ENCODE results near the gene UNC93A.
"Not testable (repeated sequence)": the region's sequence is repeated elsewhere in the genome, so short reads cannot be mapped to it uniquely, and the experiment has no call there.

The UNC93A gene

GRCh38 chr6:167290786-167291622 lies at the start of gene UNC93A:
TSS of gene UNC93A (plus strand) at chr6:167291315. CDS start at chr6:167291490, 175 bp downstream.
- H3K27ac ChIP-seq (ENCODE audit: low read depth, low read length), result no peak within 1 kb of the TSS
- H3K4me3 ChIP-seq (ENCODE audit: low read depth, low read length), result no peak within 1 kb of the TSS
- no peaks in the 10 kb centered on the region for H3K36me3 ChIP-seq (ENCODE audit: insufficient read depth, low read length)
- no peak within 1 kb of the TSS for H2AFZ ChIP-seq (ENCODE audit: low read length, unreplicated experiment)
- no peaks in the 10 kb centered on the region for H3K27me3 ChIP-seq (ENCODE audit: insufficient read depth, low read length)
- no peaks in the 10 kb centered on the region for H3K79me2 ChIP-seq (ENCODE audit: control insufficient read depth, insufficient read depth, low read length, unreplicated experiment)
- no peaks in the 10 kb centered on the region for H3K4me1 ChIP-seq (ENCODE audit: control insufficient read depth, insufficient read depth, low read length, unreplicated experiment)

- not testable (repeated sequence) for H3K4me1 ChIP-seq (ENCODE audit: control insufficient read depth, insufficient read depth, low read length, unreplicated experiment); H3K4me3 ChIP-seq (ENCODE audit: low read depth, low read length); H3K27me3 ChIP-seq (ENCODE audit: insufficient read depth, low read length); H3K36me3 ChIP-seq (ENCODE audit: insufficient read depth, low read length); H2AFZ ChIP-seq (ENCODE audit: low read length, unreplicated experiment); H3K79me2 ChIP-seq (ENCODE audit: control insufficient read depth, insufficient read depth, low read length, unreplicated experiment); H3K27ac ChIP-seq (ENCODE audit: low read depth, low read length)
These were observed 49.6 kb upstream of the UNC93A start for GRCh38 chr6:167241321-167242134.

- not testable (repeated sequence) for H2AFZ ChIP-seq (ENCODE audit: low read length, unreplicated experiment); H3K27ac ChIP-seq (ENCODE audit: low read depth, low read length); H3K4me1 ChIP-seq (ENCODE audit: control insufficient read depth, insufficient read depth, low read length, unreplicated experiment); H3K79me2 ChIP-seq (ENCODE audit: control insufficient read depth, insufficient read depth, low read length, unreplicated experiment); H3K4me3 ChIP-seq (ENCODE audit: low read depth, low read length); H3K36me3 ChIP-seq (ENCODE audit: insufficient read depth, low read length); H3K27me3 ChIP-seq (ENCODE audit: insufficient read depth, low read length)
These were observed 49.0 kb upstream of the UNC93A start for GRCh38 chr6:167242135-167242506.

DNA sequence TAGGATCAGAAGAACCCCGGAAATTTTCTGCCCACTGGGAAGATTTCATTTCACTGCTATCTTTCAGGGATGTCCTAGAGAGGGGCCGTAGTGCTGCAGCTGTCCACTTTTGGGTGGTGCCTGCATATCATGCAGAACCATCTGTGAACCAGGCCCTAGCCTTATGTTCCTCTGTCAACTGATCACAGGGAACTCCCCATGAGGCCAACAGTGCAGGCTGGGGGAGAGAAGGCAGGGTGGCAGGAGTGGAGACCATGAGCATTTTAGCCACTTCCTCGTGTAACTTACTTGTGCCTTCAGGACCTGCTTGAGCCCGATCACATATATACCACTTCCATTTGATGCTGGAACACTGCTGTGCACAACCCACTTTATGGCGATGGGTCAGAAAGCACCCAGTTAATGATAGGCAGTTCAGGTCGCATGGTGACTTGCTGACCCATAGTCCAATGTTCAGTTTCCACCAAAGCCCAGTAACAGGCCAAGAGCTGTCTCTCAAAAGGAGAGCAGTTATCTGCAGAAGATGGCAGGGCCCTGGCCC lies 48.5 kb upstream of the UNC93A start:
- H3K36me3 ChIP-seq (ENCODE audit: insufficient read depth, low read length); H3K27me3 ChIP-seq (ENCODE audit: insufficient read depth, low read length); H2AFZ ChIP-seq (ENCODE audit: low read length, unreplicated experiment); H3K27ac ChIP-seq (ENCODE audit: low read depth, low read length); H3K79me2 ChIP-seq (ENCODE audit: control insufficient read depth, insufficient read depth, low read length, unreplicated experiment); H3K4me1 ChIP-seq (ENCODE audit: control insufficient read depth, insufficient read depth, low read length, unreplicated experiment); H3K4me3 ChIP-seq (ENCODE audit: low read depth, low read length): not testable (repeated sequence)

DNA sequence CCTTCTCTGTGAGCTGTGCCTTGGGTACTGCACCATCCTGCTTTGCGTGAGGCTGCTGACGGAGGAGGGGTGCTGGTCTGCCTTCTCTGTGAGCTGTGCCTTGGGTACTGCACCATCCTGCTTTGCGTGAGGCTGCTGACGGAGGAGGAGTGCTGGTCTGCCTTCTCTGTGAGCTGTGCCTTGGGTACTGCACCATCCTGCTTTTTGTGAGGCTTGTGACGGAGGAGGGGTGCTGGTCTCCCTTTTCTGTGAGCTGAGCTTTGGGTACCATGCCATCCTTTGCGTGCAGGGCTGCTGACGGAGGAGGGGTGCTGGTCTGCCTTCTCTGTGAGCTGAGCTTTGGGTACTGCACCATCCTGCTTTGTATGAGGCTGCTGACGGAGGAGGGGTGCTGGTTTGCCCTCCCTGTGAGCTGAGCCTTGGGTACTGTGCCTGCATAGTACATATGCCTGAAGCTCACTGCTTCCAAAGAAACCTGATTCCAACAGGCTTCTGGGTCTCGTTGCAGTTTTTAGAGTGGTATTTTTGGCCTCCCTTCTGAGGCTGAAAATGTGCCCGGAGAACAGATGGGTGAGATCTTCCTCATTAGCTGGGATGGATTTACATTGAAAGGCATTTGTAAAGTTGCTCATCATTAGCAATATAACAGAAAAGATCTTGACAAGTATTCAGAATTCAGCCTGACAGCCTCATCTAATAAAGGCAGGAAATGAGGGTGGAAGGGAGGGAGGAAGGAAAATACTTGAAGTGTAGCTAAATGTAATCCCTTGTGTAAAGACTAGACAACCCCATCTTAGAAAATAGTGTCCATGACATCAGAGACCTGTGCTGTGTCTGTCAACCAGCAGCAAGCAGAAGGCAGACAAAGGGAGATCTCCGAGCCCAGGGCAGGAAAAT lies 46.8 kb upstream of the UNC93A start:
- Histone ChIP-seq H2AFZ (ENCODE audit: low read length, unreplicated experiment) (no peak overlapping the region), H3K4me1 (ENCODE audit: control insufficient read depth, insufficient read depth, low read length, unreplicated experiment) (no peaks in the 10 kb centered on the region), H3K27ac (ENCODE audit: low read depth, low read length) (no peak overlapping the region), H3K79me2 (ENCODE audit: control insufficient read depth, insufficient read depth, low read length, unreplicated experiment) (no peaks in the 10 kb centered on the region), H3K36me3 (ENCODE audit: insufficient read depth, low read length) (no peaks in the 10 kb centered on the region), H3K4me3 (ENCODE audit: low read depth, low read length) (no peak overlapping the region), H3K27me3 (ENCODE audit: insufficient read depth, low read length) (no peaks in the 10 kb centered on the region)

- H3K27ac ChIP-seq (ENCODE audit: low read depth, low read length), result no peak overlapping the region
- H3K36me3 ChIP-seq (ENCODE audit: insufficient read depth, low read length), result no peaks in the 10 kb centered on the region
- H3K4me3 ChIP-seq (ENCODE audit: low read depth, low read length), result no peak overlapping the region
- H3K27me3 ChIP-seq (ENCODE audit: insufficient read depth, low read length), result no peaks in the 10 kb centered on the region
- no peaks in the 10 kb centered on the region for H3K4me1 ChIP-seq (ENCODE audit: control insufficient read depth, insufficient read depth, low read length, unreplicated experiment)
- no peak overlapping the region for H2AFZ ChIP-seq (ENCODE audit: low read length, unreplicated experiment)
- no peaks in the 10 kb centered on the region for H3K79me2 ChIP-seq (ENCODE audit: control insufficient read depth, insufficient read depth, low read length, unreplicated experiment)
These were observed 46.1 kb upstream of the UNC93A start for GRCh38 chr6:167244991-167245390.

GRCh38 chr6:167245591-167245990 lies 45.5 kb upstream of the UNC93A start:
- Histone ChIP-seq H3K27me3 (ENCODE audit: insufficient read depth, low read length) (no peaks in the 10 kb centered on the region), H3K36me3 (ENCODE audit: insufficient read depth, low read length) (no peaks in the 10 kb centered on the region), H3K4me3 (ENCODE audit: low read depth, low read length) (no peak overlapping the region), H3K79me2 (ENCODE audit: control insufficient read depth, insufficient read depth, low read length, unreplicated experiment) (no peaks in the 10 kb centered on the region), H3K27ac (ENCODE audit: low read depth, low read length) (no peak overlapping the region), H3K4me1 (ENCODE audit: control insufficient read depth, insufficient read depth, low read length, unreplicated experiment) (no peaks in the 10 kb centered on the region), H2AFZ (ENCODE audit: low read length, unreplicated experiment) (no peak overlapping the region)

GRCh38 chr6:167247814-167248595 lies 43.1 kb upstream of the UNC93A start:
- no peaks in the 10 kb centered on the region for H3K4me1 ChIP-seq (ENCODE audit: control insufficient read depth, insufficient read depth, low read length, unreplicated experiment)
- H3K27ac ChIP-seq (ENCODE audit: low read depth, low read length), result no peak overlapping the region
- no peaks in the 10 kb centered on the region for H3K27me3 ChIP-seq (ENCODE audit: insufficient read depth, low read length)
- H3K36me3 ChIP-seq (ENCODE audit: insufficient read depth, low read length), result no peaks in the 10 kb centered on the region
- no peak overlapping the region for H2AFZ ChIP-seq (ENCODE audit: low read length, unreplicated experiment)
- no peak overlapping the region for H3K4me3 ChIP-seq (ENCODE audit: low read depth, low read length)
- H3K79me2 ChIP-seq (ENCODE audit: control insufficient read depth, insufficient read depth, low read length, unreplicated experiment), result no peaks in the 10 kb centered on the region

DNA sequence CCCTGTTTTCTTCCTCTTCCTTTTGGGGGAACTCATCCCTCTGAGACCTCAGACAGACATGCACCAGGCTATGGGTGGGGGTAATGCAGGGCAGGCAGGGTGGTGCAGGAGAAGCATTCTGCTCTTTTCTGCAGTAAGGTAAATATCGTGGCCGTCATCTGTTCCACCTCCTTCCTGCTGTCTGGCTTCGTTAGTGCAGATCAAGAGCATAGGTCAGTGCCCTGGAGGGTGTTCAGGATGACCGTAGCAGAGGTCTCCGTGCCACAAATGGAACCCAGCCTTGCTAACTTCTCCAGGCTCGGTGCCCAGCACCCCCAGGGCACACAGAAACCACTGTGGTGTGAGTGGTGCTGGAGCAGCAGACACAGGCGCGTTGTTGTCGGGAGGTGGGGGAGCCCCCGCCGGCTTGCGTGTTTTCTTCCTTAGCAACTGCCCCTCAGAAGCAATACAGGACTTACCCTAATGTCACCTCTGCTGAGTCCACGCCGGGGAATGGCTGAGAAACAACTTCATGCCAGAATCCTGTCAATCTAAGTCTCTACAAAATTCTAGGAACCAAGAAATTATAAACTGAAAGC lies 42.1 kb upstream of the UNC93A start:
- H3K4me1 ChIP-seq (ENCODE audit: control insufficient read depth, insufficient read depth, low read length, unreplicated experiment); H3K27me3 ChIP-seq (ENCODE audit: insufficient read depth, low read length); H3K27ac ChIP-seq (ENCODE audit: low read depth, low read length); H3K4me3 ChIP-seq (ENCODE audit: low read depth, low read length); H2AFZ ChIP-seq (ENCODE audit: low read length, unreplicated experiment); H3K79me2 ChIP-seq (ENCODE audit: control insufficient read depth, insufficient read depth, low read length, unreplicated experiment); H3K36me3 ChIP-seq (ENCODE audit: insufficient read depth, low read length): not testable (repeated sequence)
